Stimulated activated CD8-positive, alpha-beta memory T cell treated with anti-CD3 and anti-CD28 coated beads, Interleukin-12 subunit alpha, Interleukin-12 subunit beta, amount 100 ng/mL, for 24 hours (primary cell): ENCODE measurements around the gene ITGA7.

Experiments used
- DNase-seq: peaks from one replicate; pipeline ENCODE4 v3.0.0-alpha.2; 2020; ENCODE audit errors: extremely low read depth

Gene ITGA7

DNA sequence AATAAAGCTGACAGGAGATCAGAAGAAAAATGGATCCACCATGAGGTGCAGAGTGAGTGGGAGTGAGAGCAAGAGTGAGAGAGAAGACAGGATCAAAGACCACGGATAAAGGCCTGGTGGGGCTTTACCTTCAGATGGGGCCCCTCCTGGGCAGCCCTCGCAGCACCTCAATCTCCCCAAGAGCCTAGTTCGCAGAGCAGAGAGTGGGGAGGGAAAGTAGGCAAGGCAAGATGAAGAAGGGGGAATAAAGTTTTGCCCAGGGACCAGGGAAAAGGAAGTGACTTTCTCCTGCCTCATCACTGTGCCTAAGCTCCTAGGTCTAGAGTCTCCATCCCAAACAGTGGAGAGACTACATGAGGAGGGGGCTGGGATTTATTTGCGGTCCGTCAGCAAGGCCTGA is 60.7 kb downstream of the ITGA7 start:
- DNase-seq, result no peak

DNA sequence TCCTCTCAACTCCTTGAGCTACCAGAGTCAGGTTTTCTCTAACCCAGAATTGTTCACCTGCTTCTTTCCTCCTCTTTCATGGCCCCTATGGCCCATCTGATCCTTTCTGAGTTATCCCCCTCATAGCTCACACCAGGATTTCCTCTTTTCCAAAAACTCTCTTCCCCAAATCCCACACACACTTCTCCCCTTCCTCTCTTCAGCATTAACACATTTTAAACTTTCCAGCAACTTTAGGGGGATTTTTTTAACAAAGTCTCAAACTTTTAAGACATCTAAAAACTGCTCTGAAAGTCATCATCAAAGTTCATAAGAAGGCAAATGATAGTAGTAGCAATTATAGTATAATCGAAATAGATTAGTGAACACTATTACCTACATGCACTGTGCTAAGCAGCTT is 63.1 kb downstream of the ITGA7 start:
- no peak for DNase-seq

DNA sequence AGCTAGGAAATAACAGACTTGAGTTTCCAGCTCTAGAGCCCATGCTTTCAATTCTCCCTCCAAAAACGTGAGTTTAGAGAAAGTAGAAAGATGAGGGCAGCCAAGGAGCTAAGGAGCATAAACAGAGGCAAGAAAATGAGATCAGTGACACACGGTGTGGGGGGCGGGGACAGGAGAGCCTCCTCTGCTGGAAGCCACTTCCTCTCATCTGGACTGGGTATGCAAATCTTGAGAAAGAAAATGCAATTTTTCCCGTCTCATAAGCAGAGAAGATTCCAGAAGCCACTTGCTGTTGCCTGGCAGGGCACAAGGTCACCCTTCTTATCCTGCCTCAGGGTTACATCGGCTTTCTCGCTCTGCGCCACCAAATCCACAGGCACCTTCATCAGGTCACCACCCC is 65.0 kb downstream of the ITGA7 start:
- no peak for DNase-seq

DNA sequence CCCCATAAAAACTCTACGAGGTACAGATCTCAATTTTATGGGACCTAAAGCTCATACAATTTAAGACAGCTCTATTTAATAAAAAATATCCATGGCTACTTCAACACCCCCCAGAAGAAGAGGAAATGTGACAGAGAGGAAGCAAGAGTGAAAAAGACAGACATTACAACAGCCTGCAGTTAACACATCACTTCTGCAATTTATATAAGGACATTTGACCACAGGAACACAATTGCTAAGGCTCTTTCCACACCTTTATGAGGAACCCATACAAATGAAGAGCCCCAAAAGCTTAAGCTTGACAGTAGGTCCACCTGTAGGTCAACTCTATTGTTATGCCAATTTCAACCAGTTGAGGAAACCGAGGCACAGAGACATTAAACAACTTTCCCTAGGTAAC is 65.4 kb downstream of the ITGA7 start:
- DNase-seq, result no peak

DNA sequence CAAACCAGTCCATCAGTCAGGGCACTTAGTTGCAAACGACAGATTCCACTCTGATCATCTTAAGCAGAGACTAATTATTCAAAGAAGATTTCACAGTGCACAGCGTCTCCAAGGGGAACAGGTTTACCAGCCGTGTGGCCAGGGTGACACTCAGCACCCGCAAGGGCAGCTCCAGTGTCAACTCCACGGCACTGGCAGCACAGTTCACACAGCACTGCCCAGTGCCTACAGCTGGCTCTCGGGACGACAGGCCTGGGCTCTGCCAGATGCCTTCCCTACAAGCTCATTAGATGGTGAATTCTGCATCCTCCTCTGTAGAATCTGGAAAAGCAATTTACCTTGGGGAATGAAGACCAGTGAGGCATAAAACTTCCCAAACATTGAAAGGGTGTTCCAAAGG is 66.1 kb downstream of the ITGA7 start:
- no peak for DNase-seq

DNA sequence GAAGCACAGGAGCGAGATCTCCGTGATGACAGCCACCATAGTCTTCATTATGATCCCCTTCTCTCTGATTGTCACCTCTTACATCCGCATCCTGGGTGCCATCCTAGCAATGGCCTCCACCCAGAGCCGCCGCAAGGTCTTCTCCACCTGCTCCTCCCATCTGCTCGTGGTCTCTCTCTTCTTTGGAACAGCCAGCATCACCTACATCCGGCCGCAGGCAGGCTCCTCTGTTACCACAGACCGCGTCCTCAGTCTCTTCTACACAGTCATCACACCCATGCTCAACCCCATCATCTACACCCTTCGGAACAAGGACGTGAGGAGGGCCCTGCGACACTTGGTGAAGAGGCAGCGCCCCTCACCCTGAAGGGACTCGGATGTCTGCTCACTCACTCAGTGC is 70.2 kb downstream of the ITGA7 start:
- DNase-seq, result no peak

DNA sequence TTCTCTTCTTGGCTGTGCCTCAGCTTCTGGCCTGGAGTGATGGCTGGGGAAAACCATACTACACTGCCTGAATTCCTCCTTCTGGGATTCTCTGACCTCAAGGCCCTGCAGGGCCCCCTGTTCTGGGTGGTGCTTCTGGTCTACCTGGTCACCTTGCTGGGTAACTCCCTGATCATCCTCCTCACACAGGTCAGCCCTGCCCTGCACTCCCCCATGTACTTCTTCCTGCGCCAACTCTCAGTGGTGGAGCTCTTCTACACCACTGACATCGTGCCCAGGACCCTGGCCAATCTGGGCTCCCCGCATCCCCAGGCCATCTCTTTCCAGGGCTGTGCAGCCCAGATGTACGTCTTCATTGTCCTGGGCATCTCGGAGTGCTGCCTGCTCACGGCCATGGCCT is 70.9 kb downstream of the ITGA7 start, which contains the start of gene OR10P1:
Gene OR10P1 (plus strand): TSS at position 40 of the 400 bp plus-strand sequence. CDS start 0 bp downstream, at position 40.
- no peak for DNase-seq

DNA sequence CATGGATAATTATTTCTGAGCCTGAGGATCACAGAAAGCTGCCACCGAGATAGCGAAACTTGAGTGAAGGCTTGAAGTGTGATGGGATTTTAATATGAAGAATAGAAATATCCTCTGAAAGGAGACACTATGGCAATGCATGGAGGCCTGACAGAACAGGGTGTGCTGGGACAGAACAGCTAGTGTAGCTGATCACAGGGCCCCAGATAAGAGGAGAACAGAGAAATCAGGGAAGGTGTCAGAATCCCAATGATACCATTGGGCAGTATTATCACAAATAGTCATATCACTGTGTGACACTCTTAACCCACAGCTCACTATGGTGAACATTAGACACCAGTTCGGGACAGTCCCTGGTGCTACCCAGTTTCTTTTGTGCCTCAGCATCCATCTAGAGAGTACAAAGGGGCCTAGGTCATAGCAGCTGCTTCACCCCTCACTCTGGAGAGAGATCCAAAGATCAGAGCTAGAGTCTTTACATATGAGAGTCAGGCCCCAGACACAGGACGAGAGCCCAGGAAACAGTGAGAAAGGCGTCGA is 71.5 kb downstream of the ITGA7 start:
- DNase-seq, result no peak
